ENCODE data around the gene MYCBPAP. TPM values are rescaled to one million over a fixed set of nuclear protein-coding genes. Genes with fewer than 3 reads are reported as not detected.

MYCBPAP gene
- total and polyA plus RNA-seq, 2 donors from 2014 or later, result 0.72 to 2.9 TPM

- Histone ChIP-seq H3K9me3 (ENCODE audit: control insufficient read depth in 2 of 3, insufficient read depth in 1 of 3, low read length in 3 of 3) (no peaks in the 10 kb centered on the region), H3K27me3 (ENCODE audit: control insufficient read depth, insufficient read depth, low read length) (no peaks in the 10 kb centered on the region), H3K4me3 (ENCODE audit: low read length in 3 of 3) (no peak overlapping the region), H3K4me1 (ENCODE audit: control insufficient read depth in 2 of 3, insufficient read depth in 2 of 3, low read depth in 1 of 3, low read length in 3 of 3) (no peaks in the 10 kb centered on the region), H3K9ac (ENCODE audit: low read length in 3 of 3) (no peak overlapping the region), H3K27ac (ENCODE audit: low read depth in 2 of 2, low read length in 2 of 2) (no peak overlapping the region), H3K36me3 (ENCODE audit: control insufficient read depth in 2 of 3, insufficient read depth in 3 of 3, low read length in 3 of 3) (no peaks in the 10 kb centered on the region)
- intact Hi-C loops (cut with DNase I), result no loop called here
- DNase-seq, result no peak
- FAIRE-seq, result no peak
- no peak for TF ChIP-seq CTCF (IDR thresholded peaks at IDR 0.05; ENCODE audit: borderline replicate concordance, extremely low read depth, insufficient read depth)
Observed at GRCh38 chr17:50569592-50569991, 61.4 kb downstream of the MYCBPAP start.

- no peak for TF ChIP-seq CTCF (IDR thresholded peaks at IDR 0.05; ENCODE audit: borderline replicate concordance, extremely low read depth, insufficient read depth)
- no peaks in the 10 kb centered on the region for H3K4me1 ChIP-seq (ENCODE audit: control insufficient read depth in 2 of 3, insufficient read depth in 2 of 3, low read depth in 1 of 3, low read length in 3 of 3)
- intact Hi-C loops (cut with DNase I), result no loop called here
- H3K4me3 ChIP-seq (ENCODE audit: low read length in 3 of 3), result no peak overlapping the region
- DNase-seq, result no peak
- no peaks in the 10 kb centered on the region for H3K36me3 ChIP-seq (ENCODE audit: control insufficient read depth in 2 of 3, insufficient read depth in 3 of 3, low read length in 3 of 3)
- no peak overlapping the region for H3K27ac ChIP-seq (ENCODE audit: low read depth in 2 of 2, low read length in 2 of 2)
- no peak overlapping the region for H3K9ac ChIP-seq (ENCODE audit: low read length in 3 of 3)
- no peaks in the 10 kb centered on the region for H3K27me3 ChIP-seq (ENCODE audit: control insufficient read depth, insufficient read depth, low read length)
- no peak for FAIRE-seq
- no peaks in the 10 kb centered on the region for H3K9me3 ChIP-seq (ENCODE audit: control insufficient read depth in 2 of 3, insufficient read depth in 1 of 3, low read length in 3 of 3)
Observed at GRCh38 chr17:50570032-50570431, 61.8 kb downstream of the MYCBPAP start.

- Histone ChIP-seq H3K9ac (ENCODE audit: low read length in 3 of 3) (no peak overlapping the region), H3K27ac (ENCODE audit: low read depth in 2 of 2, low read length in 2 of 2) (no peak overlapping the region), H3K9me3 (ENCODE audit: control insufficient read depth in 2 of 3, insufficient read depth in 1 of 3, low read length in 3 of 3) (no peaks in the 10 kb centered on the region), H3K36me3 (ENCODE audit: control insufficient read depth in 2 of 3, insufficient read depth in 3 of 3, low read length in 3 of 3) (no peaks in the 10 kb centered on the region), H3K27me3 (ENCODE audit: control insufficient read depth, insufficient read depth, low read length) (no peaks in the 10 kb centered on the region), H3K4me1 (ENCODE audit: control insufficient read depth in 2 of 3, insufficient read depth in 2 of 3, low read depth in 1 of 3, low read length in 3 of 3) (no peaks in the 10 kb centered on the region), H3K4me3 (ENCODE audit: low read length in 3 of 3) (no peak overlapping the region)
- TF ChIP-seq CTCF (IDR thresholded peaks at IDR 0.05; ENCODE audit: borderline replicate concordance, extremely low read depth, insufficient read depth), result no peak
- intact Hi-C loops (cut with DNase I), result no loop called here
- DNase-seq, result peak in 4 of 5 donors; percentile 40 to 69 (median 58)
- FAIRE-seq, result no peak
Observed at GRCh38 chr17:50570528-50570927, 62.3 kb downstream of the MYCBPAP start.

GRCh38 chr17:50571681-50572080 lies 63.4 kb downstream of the MYCBPAP start:
- no peak overlapping the region for H3K27ac ChIP-seq (ENCODE audit: low read depth in 2 of 2, low read length in 2 of 2)
- H3K9ac ChIP-seq (ENCODE audit: low read length in 3 of 3), result no peak overlapping the region
- H3K4me3 ChIP-seq (ENCODE audit: low read length in 3 of 3), result no peak overlapping the region
- no peak for FAIRE-seq
- H3K9me3 ChIP-seq (ENCODE audit: control insufficient read depth in 2 of 3, insufficient read depth in 1 of 3, low read length in 3 of 3), result no peaks in the 10 kb centered on the region
- H3K4me1 ChIP-seq (ENCODE audit: control insufficient read depth in 2 of 3, insufficient read depth in 2 of 3, low read depth in 1 of 3, low read length in 3 of 3), result no peaks in the 10 kb centered on the region
- no peaks in the 10 kb centered on the region for H3K27me3 ChIP-seq (ENCODE audit: control insufficient read depth, insufficient read depth, low read length)
- no peak for DNase-seq
- intact Hi-C loops (cut with DNase I), result no loop called here
- no peaks in the 10 kb centered on the region for H3K36me3 ChIP-seq (ENCODE audit: control insufficient read depth in 2 of 3, insufficient read depth in 3 of 3, low read length in 3 of 3)
- no peak for TF ChIP-seq CTCF (IDR thresholded peaks at IDR 0.05; ENCODE audit: borderline replicate concordance, extremely low read depth, insufficient read depth)

Data from kidney (tissue), 14 donors.